IPS-20b (cell line): ENCODE measurements around the gene SH3D19.

Source experiments
- H3K27ac ChIP-seq: one replicate; pipeline ENCODE4 v1.5.1; 2013; ENCODE audit warnings: low read length
- H3K27me3 ChIP-seq: 2 replicates; pipeline ENCODE4 v1.6.1; 2013; ENCODE audit warnings: mild to moderate bottlenecking, low read length, inconsistent platforms; ENCODE audit not compliant: insufficient read depth
- H3K36me3 ChIP-seq: 2 replicates; pipeline ENCODE4 v1.6.1; 2013; ENCODE audit warnings: low read depth, mild to moderate bottlenecking, inconsistent platforms, low read length, moderate library complexity; ENCODE audit not compliant: insufficient read depth
- H3K4me1 ChIP-seq: 2 replicates; pipeline ENCODE4 v1.6.1; 2013; ENCODE audit warnings: mild to moderate bottlenecking, control low read depth, inconsistent platforms, low read length, moderate library complexity; ENCODE audit not compliant: insufficient read depth
- H3K4me3 ChIP-seq: 2 replicates; pipeline ENCODE4 v1.5.1; 2013; ENCODE audit warnings: mild to moderate bottlenecking, low read length, inconsistent platforms
- H3K9ac ChIP-seq: 2 replicates; pipeline ENCODE4 v1.6.1; 2013; ENCODE audit warnings: low read depth, mild to moderate bottlenecking, inconsistent platforms, low read length, moderate library complexity
- H3K9me3 ChIP-seq: 2 replicates; pipeline ENCODE4 v1.6.1; 2013; ENCODE audit warnings: mild to moderate bottlenecking, low read depth, low read length, inconsistent platforms; ENCODE audit not compliant: insufficient read depth

The SH3D19 gene

GRCh38 chr4:151175754-151176631, 149.4 kb downstream of the SH3D19 start:
- Histone ChIP-seq H3K27me3 (no peaks in the 10 kb centered on the region), H3K9ac (no peak overlapping the region), H3K27ac (no peak overlapping the region), H3K9me3 (no peaks in the 10 kb centered on the region), H3K36me3 (peaks cover 48% of the 10 kb centered on the region), H3K4me3 (no peak overlapping the region), H3K4me1 (no peaks in the 10 kb centered on the region; the same call in 1 of the 2 replicates)

DNA sequence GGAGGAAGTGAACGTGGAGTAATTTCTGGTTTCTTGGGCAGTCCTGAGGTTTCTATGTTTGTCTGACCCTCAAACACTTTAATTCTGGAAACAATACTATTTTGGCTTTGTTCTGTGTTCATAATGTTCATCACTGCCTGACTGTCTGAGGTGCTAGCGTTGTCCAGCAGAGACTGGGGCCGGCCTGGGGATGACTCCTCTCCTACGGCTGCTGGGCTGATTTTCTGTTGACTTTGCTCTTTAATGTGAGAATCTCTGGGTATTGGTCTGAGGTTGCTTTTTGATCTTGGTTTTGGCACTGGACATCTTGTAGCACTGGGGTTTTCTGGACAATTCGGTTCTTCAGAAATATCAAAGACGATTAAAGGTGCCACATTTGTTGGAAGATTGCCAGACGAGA, 150.2 kb downstream of the SH3D19 start:
- Histone ChIP-seq H3K27me3 (no peaks in the 10 kb centered on the region), H3K4me1 (no peaks in the 10 kb centered on the region; the same call in 1 of the 2 replicates)

DNA sequence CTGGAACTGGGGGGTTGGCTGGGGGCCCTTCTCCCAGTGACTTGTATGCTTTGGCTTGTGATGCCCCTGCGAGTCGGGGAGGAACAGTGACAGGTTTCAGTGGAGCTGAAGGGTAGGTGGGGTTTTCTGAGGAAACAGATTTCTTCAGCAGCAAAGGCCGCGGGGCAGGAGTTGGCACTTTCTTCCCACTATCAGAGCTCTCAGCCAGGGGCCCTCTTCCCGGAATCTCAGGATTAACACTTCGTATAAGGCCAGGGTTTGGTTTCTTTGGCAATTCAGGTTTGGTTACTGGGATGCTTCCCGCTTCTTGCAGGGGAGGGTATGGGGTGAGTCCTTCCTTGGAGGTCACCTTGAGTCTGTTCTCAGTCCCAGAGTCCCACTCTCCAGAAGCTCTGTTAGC, 150.6 kb downstream of the SH3D19 start:
- Histone ChIP-seq H3K27ac (no peak overlapping the region), H3K9me3 (no peaks in the 10 kb centered on the region), H3K4me3 (no peak overlapping the region), H3K36me3 (peaks cover 48% of the 10 kb centered on the region), H3K4me1 (no peaks in the 10 kb centered on the region; the same call in 1 of the 2 replicates), H3K9ac (no peak overlapping the region), H3K27me3 (no peaks in the 10 kb centered on the region)

More for the DNA sequence above, 150.2 kb downstream of the SH3D19 start:
- Histone ChIP-seq H3K4me3 (no peak overlapping the region), H3K27ac (no peak overlapping the region), H3K9ac (no peak overlapping the region), H3K9me3 (no peaks in the 10 kb centered on the region), H3K36me3 (peaks cover 48% of the 10 kb centered on the region)

DNA sequence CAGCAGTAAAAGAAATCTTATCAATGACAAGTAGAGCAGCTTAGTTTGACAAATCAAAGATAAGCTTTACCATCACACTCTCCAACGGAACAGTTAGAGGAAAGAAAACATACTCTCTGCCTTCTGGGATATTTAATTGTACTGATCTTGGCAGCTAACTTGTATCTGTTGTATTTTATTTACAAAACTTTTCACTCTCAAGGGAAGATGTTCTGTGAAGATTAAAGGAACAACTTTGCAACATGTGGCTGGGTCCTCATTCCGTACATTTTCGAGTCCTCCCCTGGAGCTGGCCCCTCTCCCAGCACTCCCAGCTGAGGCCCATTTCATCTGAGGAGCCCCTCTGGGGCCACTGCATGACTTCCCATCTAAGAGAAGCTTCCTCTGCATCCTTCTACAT, 151.5 kb downstream of the SH3D19 start:
- no peaks in the 10 kb centered on the region for H3K27me3 ChIP-seq
- H3K4me1 ChIP-seq, result no peaks in the 10 kb centered on the region; the same call in 1 of the 2 replicates
- peaks cover 48% of the 10 kb centered on the region for H3K36me3 ChIP-seq
- no peak overlapping the region for H3K4me3 ChIP-seq
- no peak overlapping the region for H3K27ac ChIP-seq
- H3K9me3 ChIP-seq, result no peaks in the 10 kb centered on the region
- no peak overlapping the region for H3K9ac ChIP-seq

DNA sequence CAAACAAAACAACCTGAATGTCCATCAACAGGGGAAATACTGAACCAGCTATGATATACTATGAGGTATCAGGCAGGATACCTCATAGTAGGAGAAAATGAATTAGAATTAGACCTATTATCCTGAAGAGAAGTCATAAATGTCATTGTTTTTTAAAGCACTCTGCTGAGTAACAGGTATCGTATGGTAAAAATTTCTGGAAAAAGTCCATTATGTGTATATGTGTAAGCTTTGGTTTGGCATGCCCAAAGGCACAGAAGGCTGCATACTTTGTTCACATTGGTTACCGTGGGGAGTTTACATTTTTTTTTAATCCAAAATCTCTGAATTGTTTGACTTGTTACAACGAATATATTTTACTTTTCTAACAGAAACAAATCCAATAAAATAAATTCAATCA, 155.5 kb downstream of the SH3D19 start:
- Histone ChIP-seq H3K9me3 (no peaks in the 10 kb centered on the region), H3K27ac (no peak overlapping the region), H3K4me1 (peaks cover 4% of the 10 kb centered on the region; the same call in 1 of the 2 replicates), H3K9ac (no peak overlapping the region), H3K27me3 (no peaks in the 10 kb centered on the region), H3K4me3 (no peak overlapping the region), H3K36me3 (peaks cover 33% of the 10 kb centered on the region)

GRCh38 chr4:151169223-151169622, 156.2 kb downstream of the SH3D19 start:
- Histone ChIP-seq H3K9ac (no peak overlapping the region), H3K36me3 (peaks cover 26% of the 10 kb centered on the region), H3K4me1 (peaks cover 4% of the 10 kb centered on the region; the same call in 1 of the 2 replicates), H3K4me3 (no peak overlapping the region), H3K27me3 (no peaks in the 10 kb centered on the region), H3K27ac (no peak overlapping the region), H3K9me3 (no peaks in the 10 kb centered on the region)

GRCh38 chr4:151167561-151167960, 157.8 kb downstream of the SH3D19 start:
- H3K4me3 ChIP-seq, result no peak overlapping the region
- peaks cover 4% of the 10 kb centered on the region; the same call in 1 of the 2 replicates for H3K4me1 ChIP-seq
- no peaks in the 10 kb centered on the region for H3K9me3 ChIP-seq
- no peaks in the 10 kb centered on the region for H3K27me3 ChIP-seq
- no peak overlapping the region for H3K27ac ChIP-seq
- H3K9ac ChIP-seq, result no peak overlapping the region
- H3K36me3 ChIP-seq, result peaks cover 22% of the 10 kb centered on the region; the same call in 1 of the 2 replicates

- Histone ChIP-seq H3K27me3 (no peaks in the 10 kb centered on the region), H3K9ac (no peak overlapping the region), H3K36me3 (peaks cover 17% of the 10 kb centered on the region; the same call in 1 of the 2 replicates), H3K4me3 (no peak overlapping the region), H3K4me1 (peaks cover 4% of the 10 kb centered on the region; the same call in 1 of the 2 replicates), H3K27ac (no peak overlapping the region), H3K9me3 (no peaks in the 10 kb centered on the region)
These were observed 158.8 kb downstream of the SH3D19 start for GRCh38 chr4:151166636-151167035.

DNA sequence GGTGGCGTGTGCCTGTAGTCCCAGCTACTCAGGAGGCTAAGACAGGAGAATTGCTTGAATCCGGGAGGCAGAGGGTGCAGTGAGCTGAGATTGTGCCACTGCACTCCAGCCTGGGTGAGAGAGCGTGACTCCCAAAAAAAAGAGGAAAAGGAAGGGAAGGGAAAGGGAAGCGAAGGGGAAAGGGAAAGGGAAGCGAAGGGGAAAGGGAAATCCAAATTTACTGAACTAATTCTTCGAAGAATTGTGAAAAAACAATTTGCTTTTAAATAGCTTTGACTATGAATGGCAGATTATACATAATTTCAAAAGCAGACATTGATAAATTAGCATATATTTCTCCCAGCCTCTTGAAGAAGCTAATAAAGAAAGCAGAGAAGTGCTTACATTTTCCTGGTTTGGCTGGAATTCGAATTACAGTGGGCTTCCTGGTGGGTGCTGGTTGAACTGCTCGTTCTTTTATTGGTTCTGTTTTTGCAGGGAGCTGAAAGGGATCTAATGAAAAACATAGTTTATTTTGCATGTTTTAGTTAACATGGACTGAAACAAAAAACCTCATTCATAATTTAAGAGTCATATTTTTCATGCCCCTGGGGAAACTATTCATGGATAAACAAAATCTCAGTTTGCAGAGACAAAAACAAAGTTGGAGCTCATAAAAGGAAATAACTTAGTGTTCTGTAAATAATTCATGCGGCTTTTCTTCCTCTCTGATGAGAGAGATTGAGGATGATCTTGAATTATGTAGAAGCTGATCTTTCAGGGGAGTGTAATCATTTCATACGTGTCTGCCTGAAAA, 160.0 kb downstream of the SH3D19 start:
- H3K9ac ChIP-seq, result no peak overlapping the region
- no peak overlapping the region for H3K27ac ChIP-seq
- H3K36me3 ChIP-seq, result peaks cover 17% of the 10 kb centered on the region; the same call in 1 of the 2 replicates
- H3K4me1 ChIP-seq, result peaks cover 4% of the 10 kb centered on the region; the same call in 1 of the 2 replicates
- no peak overlapping the region for H3K4me3 ChIP-seq
- no peaks in the 10 kb centered on the region for H3K27me3 ChIP-seq
- H3K9me3 ChIP-seq, result no peaks in the 10 kb centered on the region

- H3K9me3 ChIP-seq, result no peaks in the 10 kb centered on the region
- no peaks in the 10 kb centered on the region for H3K27me3 ChIP-seq
- H3K36me3 ChIP-seq, result peaks cover 17% of the 10 kb centered on the region; the same call in 1 of the 2 replicates
- H3K27ac ChIP-seq, result no peak overlapping the region
- H3K4me3 ChIP-seq, result no peak overlapping the region
- no peak overlapping the region for H3K9ac ChIP-seq
- peaks cover 4% of the 10 kb centered on the region; the same call in 1 of the 2 replicates for H3K4me1 ChIP-seq
These were observed 161.6 kb downstream of the SH3D19 start for GRCh38 chr4:151163855-151164254.

GRCh38 chr4:151158979-151159378, 166.4 kb downstream of the SH3D19 start:
- no peak overlapping the region for H3K27ac ChIP-seq
- H3K9me3 ChIP-seq, result no peaks in the 10 kb centered on the region
- peaks cover 8% of the 10 kb centered on the region; the same call in 1 of the 2 replicates for H3K36me3 ChIP-seq
- H3K4me3 ChIP-seq, result no peak overlapping the region
- no peaks in the 10 kb centered on the region for H3K4me1 ChIP-seq
- no peak overlapping the region for H3K9ac ChIP-seq
- no peaks in the 10 kb centered on the region for H3K27me3 ChIP-seq
